B cell (primary cell): ENCODE results near the gene SPOP. TPM values are rescaled to one million over a fixed set of nuclear protein-coding genes. Genes with fewer than 3 reads are reported as not detected.

Source experiments
- ATAC-seq: fragments of 200-7000 bp; cut with Tn5 transposase; one replicate; pipeline ENCODE4 v1.10.0; 2021; ENCODE audit warnings: low read depth, mild to moderate bottlenecking, moderate number of reproducible peaks, moderate library complexity
- CTCF ChIA-PET: fragments of 350-600 bp; sonication (Branson Sonifier 250); formaldehyde crosslinking; loops from one replicate; lab custom pipeline; 2021; ENCODE audit warnings: antibody characterized with exemption, inconsistent platforms; lab: Charles Lee
- POLR2A ChIA-PET: fragments of 350-600 bp; sonication (Branson Sonifier 250); formaldehyde crosslinking; loops from one replicate; lab custom pipeline; 2021; ENCODE audit warnings: antibody characterized with exemption; lab: Charles Lee
- DNase-seq: peaks from one replicate; pipeline ENCODE4 v3.0.0; 2013
- H2AFZ ChIP-seq: 2 replicates; pipeline ENCODE4 v1.6.1; 2012; ENCODE audit warnings: mild to moderate bottlenecking, low read depth, low read length; ENCODE audit not compliant: insufficient read depth, poor library complexity, severe bottlenecking
- H3K27ac ChIP-seq, 2 donors: 1 replicate in 1 of 2; 2 replicates in 1 of 2; pipeline ENCODE4 v1.5.1; 2012 to 2013; ENCODE audit warnings: low read length in 2 of 2, mild to moderate bottlenecking in 2 of 2, moderate library complexity in 1 of 2
- H3K27me3 ChIP-seq, 4 experiments: fragments of 200-600 bp in 1 of 4; sonication (generic) in 1 of 4; replicated peaks in 1 of 4; 1 replicate in 2 of 4; 2 replicates in 2 of 4; pipeline versions ENCODE4 v1.6.1 to v1.7.0; 2013 to 2016; ENCODE audit warnings: low read length in 3 of 4, mild to moderate bottlenecking in 2 of 4, mixed read lengths in 1 of 4, moderate library complexity in 1 of 4; ENCODE audit not compliant: insufficient read depth in 4 of 4, control insufficient read depth in 3 of 4; ENCODE audit errors: control extremely low read depth in 1 of 4
- H3K36me3 ChIP-seq, 2 experiments: replicated peaks in 1 of 2; 1 replicate in 1 of 2; 2 replicates in 1 of 2; pipeline versions ENCODE4 v1.6.1 to v1.7.1; 2013; ENCODE audit warnings: low read length in 1 of 2; ENCODE audit not compliant: insufficient read depth in 2 of 2, control insufficient read depth in 1 of 2; ENCODE audit errors: control extremely low read depth in 1 of 2, extremely low read depth in 1 of 2
- H3K4me1 ChIP-seq, 2 donors: fragments of 200-600 bp in 1 of 2; sonication (generic) in 1 of 2; 1 replicate in 1 of 2; 2 replicates in 1 of 2; pipeline versions ENCODE4 v1.5.1 to v1.6.1; 2013 to 2017; ENCODE audit warnings: low read length in 2 of 2; ENCODE audit not compliant: control insufficient read depth in 2 of 2, insufficient read depth in 2 of 2
- H3K4me2 ChIP-seq: replicated peaks from 2 replicates; pipeline ENCODE3; 2012; ENCODE audit warnings: mild to moderate bottlenecking, low read depth, low read length; ENCODE audit not compliant: poor library complexity, severe bottlenecking
- H3K4me3 ChIP-seq, 5 experiments: fragments of 200-600 bp in 1 of 5; sonication (generic) in 1 of 5; 1 replicate in 3 of 5; 2 replicates in 2 of 5; pipeline versions ENCODE4 v1.5.1 to v1.7.0; 2011 to 2016; ENCODE audit warnings: low read length in 4 of 5, mild to moderate bottlenecking in 4 of 5, low read depth in 2 of 5, control low read depth in 1 of 5, moderate library complexity in 1 of 5; ENCODE audit not compliant: insufficient read depth in 1 of 5; ENCODE audit errors: control extremely low read depth in 1 of 5, extremely low read depth in 1 of 5
- H3K79me2 ChIP-seq: fragments of 200-600 bp; sonication (generic); one replicate; pipeline ENCODE4 v1.6.0; 2016; ENCODE audit warnings: low read length; ENCODE audit not compliant: control insufficient read depth, insufficient read depth
- H3K9ac ChIP-seq: fragments of 200-600 bp; sonication (generic); 2 replicates; pipeline ENCODE4 v1.6.1; 2017; ENCODE audit warnings: mild to moderate bottlenecking, low read length, moderate library complexity
- H3K9me3 ChIP-seq, 3 donors: one replicate each; pipeline versions ENCODE4 v1.6.1 to v1.7.1; 2013; ENCODE audit warnings: low read length in 2 of 3; ENCODE audit not compliant: control insufficient read depth in 2 of 3, insufficient read depth in 1 of 3; ENCODE audit errors: control extremely low read depth in 1 of 3
- H4K20me1 ChIP-seq: 2 replicates; pipeline ENCODE4 v1.6.0; 2012; ENCODE audit warnings: mild to moderate bottlenecking, low read length; ENCODE audit not compliant: insufficient read depth, control insufficient read depth, poor library complexity, severe bottlenecking
- H3K27ac Mint-ChIP-seq: one replicate; pipeline ENCODE4 v1.8.0; 2021; ENCODE audit warnings: mixed read lengths
- H3K27me3 Mint-ChIP-seq: one replicate; pipeline ENCODE4 v1.8.0; 2021; ENCODE audit warnings: mixed read lengths
- H3K4me1 Mint-ChIP-seq: one replicate; pipeline ENCODE4 v1.8.0; 2021; ENCODE audit warnings: mixed read lengths
- H3K4me3 Mint-ChIP-seq: one replicate; pipeline ENCODE4 v1.8.0; 2021; ENCODE audit warnings: mixed read lengths
- H3K9me3 Mint-ChIP-seq: one replicate; pipeline ENCODE4 v1.8.0; 2022; ENCODE audit warnings: mixed read lengths; ENCODE audit not compliant: insufficient read depth
- EZH2 ChIP-seq: IDR thresholded peaks from 2 replicates; pipeline ENCODE4 v1.6.1; 2012; ENCODE audit warnings: borderline replicate concordance, low read depth, mild to moderate bottlenecking, moderate library complexity, low read length; ENCODE audit not compliant: insufficient read depth, poor library complexity, severe bottlenecking
- WGBS: methylation state at CpG from one replicate; pipeline ENCODE4 v1.1.5; 2013; ENCODE audit warnings: missing lambda C conversion rate; ENCODE audit not compliant: insufficient coverage; 5-methylcytosine and 5-hydroxymethylcytosine counted together
- intact Hi-C: fragments of 100-400 bp; cut with micrococcal nuclease; formaldehyde crosslinking; loops from one replicate; pipeline ENCODE4 v1.10.0; 2022
- polyA plus RNA-seq: library from polyadenylated mRNA; depleted of rRNA; stranded (reverse); fragments of >200 nt; gene quantifications from 2 replicates; pipeline ENCODE4 v1.2.3, GENCODE V29; 2012
- total RNA-seq, 2 donors: library from RNA; stranded (reverse); fragments of 120-200 nt in 1 of 2; gene quantifications; 1 replicate in 1 of 2; 2 replicates in 1 of 2; pipeline versions ENCODE4 v1.2.3 to v1.2.4, GENCODE V29; 2013 to 2022
- TF ChIP-seq, protein P1 (sequence below): fragments of 200-600 bp; IDR thresholded peaks from one replicate; pipeline ENCODE4 v1.8.0; 2022; ENCODE audit warnings: antibody characterized with exemption, mild to moderate bottlenecking

The SPOP gene
- total and polyA plus RNA-seq, 2 donors (not counting 1 experiment from before 2014, with no cell fraction given): 27.0 to 72.1 TPM

DNA sequence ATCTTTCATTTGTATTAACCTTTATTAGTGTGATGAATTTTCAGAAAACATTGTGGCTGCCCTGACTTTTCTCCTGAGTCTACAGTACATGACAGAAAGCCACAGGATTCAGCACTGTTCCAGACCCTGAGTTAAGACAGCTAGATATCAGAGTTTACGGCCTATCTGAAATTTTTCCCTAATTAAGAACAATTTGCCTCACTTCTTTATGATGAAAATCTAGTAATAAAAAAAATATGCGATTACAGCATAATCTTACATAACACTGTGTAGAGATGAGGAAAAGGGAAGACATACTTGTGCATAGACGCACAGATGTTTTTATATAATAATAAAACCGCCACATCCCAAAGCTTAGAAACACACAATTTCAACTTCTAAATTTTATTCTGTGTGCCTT is 7.3 kb downstream of the SPOP start:
- Histone ChIP-seq H3K27ac (peak overlapping the region in 1 of 2 donors; percentile 59), H3K27me3 (no peaks in the 10 kb centered on the region), H4K20me1 (peaks cover 36% of the 10 kb centered on the region), H2AFZ (no peak overlapping the region), H3K36me3 (peaks cover 8 to 39% of the 10 kb centered on the region in 2 experiments), H3K4me3 (no peak overlapping the region), H3K79me2 (peaks cover 99% of the 10 kb centered on the region), H3K4me1 (peaks cover 11 to 16% of the 10 kb centered on the region in 2 donors), H3K9ac (no peak overlapping the region), H3K9me3 (no peaks in the 10 kb centered on the region), H3K4me2 (no peak overlapping the region)
- POLR2A ChIA-PET: no interaction called here
- TF ChIP-seq EZH2: no peak
- TF ChIP-seq, protein P1, sequence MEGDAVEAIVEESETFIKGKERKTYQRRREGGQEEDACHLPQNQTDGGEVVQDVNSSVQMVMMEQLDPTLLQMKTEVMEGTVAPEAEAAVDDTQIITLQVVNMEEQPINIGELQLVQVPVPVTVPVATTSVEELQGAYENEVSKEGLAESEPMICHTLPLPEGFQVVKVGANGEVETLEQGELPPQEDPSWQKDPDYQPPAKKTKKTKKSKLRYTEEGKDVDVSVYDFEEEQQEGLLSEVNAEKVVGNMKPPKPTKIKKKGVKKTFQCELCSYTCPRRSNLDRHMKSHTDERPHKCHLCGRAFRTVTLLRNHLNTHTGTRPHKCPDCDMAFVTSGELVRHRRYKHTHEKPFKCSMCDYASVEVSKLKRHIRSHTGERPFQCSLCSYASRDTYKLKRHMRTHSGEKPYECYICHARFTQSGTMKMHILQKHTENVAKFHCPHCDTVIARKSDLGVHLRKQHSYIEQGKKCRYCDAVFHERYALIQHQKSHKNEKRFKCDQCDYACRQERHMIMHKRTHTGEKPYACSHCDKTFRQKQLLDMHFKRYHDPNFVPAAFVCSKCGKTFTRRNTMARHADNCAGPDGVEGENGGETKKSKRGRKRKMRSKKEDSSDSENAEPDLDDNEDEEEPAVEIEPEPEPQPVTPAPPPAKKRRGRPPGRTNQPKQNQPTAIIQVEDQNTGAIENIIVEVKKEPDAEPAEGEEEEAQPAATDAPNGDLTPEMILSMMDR: no peak
- intact Hi-C loops: loop anchor here (10.0 kb wide), 2 partner anchors 256 to 476 kb away; partner anchors contain the start of gene PHB1
- Mint-ChIP-seq H3K27me3 (no peaks in the 10 kb centered on the region), H3K9me3 (no peaks in the 10 kb centered on the region), H3K4me1 (peaks cover 43% of the 10 kb centered on the region), H3K4me3 (no peak overlapping the region), H3K27ac (no peak overlapping the region)
- DNase-seq (no peak), ATAC-seq (no peak)
- CTCF ChIA-PET: interaction anchor here (0.7 to 1.2 kb wide), 2 partner anchors 25 to 106 kb away, joined by 3 read pairs; no protein-coding TSS in a partner anchor
- WGBS: no CpG with 5 or more reads among the region's 4 CpGs

DNA sequence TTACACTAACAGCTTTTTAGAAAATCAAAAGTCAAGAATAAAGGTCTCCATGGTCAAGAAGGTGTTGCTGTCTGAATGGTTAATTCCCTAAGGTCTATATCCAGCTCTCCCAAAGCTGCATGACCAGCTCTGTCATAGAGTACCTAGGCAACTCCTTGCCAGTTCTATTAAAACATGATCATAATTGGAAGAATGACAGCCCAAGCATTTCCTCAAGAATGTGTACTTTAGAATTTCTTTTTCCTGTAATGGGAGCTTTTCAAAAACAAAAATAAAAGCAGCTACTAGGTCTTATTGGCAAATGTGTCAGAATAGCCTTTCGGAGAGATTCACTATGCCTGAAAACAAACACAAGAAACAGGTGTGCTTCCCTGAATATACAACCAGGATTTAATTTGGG is 7.9 kb downstream of the SPOP start:
- peaks cover 4 to 11% of the 10 kb centered on the region in 2 donors for H3K4me1 ChIP-seq
- H3K9me3 ChIP-seq: no peaks in the 10 kb centered on the region
- ChIA-PET CTCF (interaction anchor here (0.7 to 1.2 kb wide), 2 partner anchors 26 to 106 kb away, joined by 3 read pairs; no protein-coding TSS in a partner anchor), POLR2A (no interaction called here)
- no peak for TF ChIP-seq EZH2
- TF ChIP-seq, protein P1: no peak
- no peak overlapping the region for H3K4me2 ChIP-seq
- ATAC-seq (no peak), DNase-seq (no peak)
- H4K20me1 ChIP-seq: peaks cover 39% of the 10 kb centered on the region
- intact Hi-C loops: loop anchor here (10.0 kb wide), 2 partner anchors 255 to 475 kb away; partner anchors contain the start of gene PHB1
- no peak overlapping the region for H3K9ac ChIP-seq
- peaks cover 38% of the 10 kb centered on the region for H3K4me1 Mint-ChIP-seq
- H3K4me3 ChIP-seq: no peak overlapping the region
- H3K27me3 ChIP-seq: no peaks in the 10 kb centered on the region
- H2AFZ ChIP-seq: no peak overlapping the region
- H3K36me3 ChIP-seq: peaks cover 8 to 33% of the 10 kb centered on the region in 2 experiments
- no peaks in the 10 kb centered on the region for H3K9me3 Mint-ChIP-seq
- H3K4me3 Mint-ChIP-seq: no peak overlapping the region
- peaks cover 99% of the 10 kb centered on the region for H3K79me2 ChIP-seq
- no CpG with 5 or more reads among the region's 1 CpG for WGBS
- no peak overlapping the region for H3K27ac Mint-ChIP-seq
- H3K27ac ChIP-seq: peak overlapping the region in 1 of 2 donors; percentile 59
- no peaks in the 10 kb centered on the region for H3K27me3 Mint-ChIP-seq
